ENCODE results near the gene SAMD14.

Gene SAMD14

GRCh38 chr17:50113624-50114320, 16.2 kb downstream of the SAMD14 start:
- DNase-seq (ENCODE audit: low read depth in 2 of 2): no peak

DNA sequence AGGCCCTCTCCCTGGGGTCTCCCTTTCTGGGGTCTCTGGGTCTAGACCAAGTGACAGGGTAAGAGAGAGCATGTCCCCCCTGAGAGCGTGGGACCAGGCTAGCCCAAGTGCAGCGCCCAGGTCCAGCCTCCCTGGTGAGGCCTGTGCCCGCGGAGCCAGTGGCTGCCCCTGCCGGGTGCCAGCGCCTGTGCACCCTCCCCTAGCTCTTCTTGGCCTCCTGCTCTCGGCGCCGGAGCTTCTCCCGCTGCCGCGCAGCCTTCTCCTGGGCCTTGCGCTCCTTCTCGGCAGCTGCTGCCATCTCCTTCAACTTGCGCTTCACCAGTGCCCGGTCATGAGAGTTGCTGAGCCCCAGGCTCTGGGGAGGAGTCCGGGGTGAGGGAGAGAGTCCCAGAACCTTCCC, 17.3 kb downstream of the SAMD14 start:
- DNase-seq (ENCODE audit: low read depth in 2 of 2): no peak

GRCh38 chr17:50111673-50112655, 18.0 kb downstream of the SAMD14 start:
- no peak for DNase-seq (ENCODE audit: low read depth in 2 of 2)

DNA sequence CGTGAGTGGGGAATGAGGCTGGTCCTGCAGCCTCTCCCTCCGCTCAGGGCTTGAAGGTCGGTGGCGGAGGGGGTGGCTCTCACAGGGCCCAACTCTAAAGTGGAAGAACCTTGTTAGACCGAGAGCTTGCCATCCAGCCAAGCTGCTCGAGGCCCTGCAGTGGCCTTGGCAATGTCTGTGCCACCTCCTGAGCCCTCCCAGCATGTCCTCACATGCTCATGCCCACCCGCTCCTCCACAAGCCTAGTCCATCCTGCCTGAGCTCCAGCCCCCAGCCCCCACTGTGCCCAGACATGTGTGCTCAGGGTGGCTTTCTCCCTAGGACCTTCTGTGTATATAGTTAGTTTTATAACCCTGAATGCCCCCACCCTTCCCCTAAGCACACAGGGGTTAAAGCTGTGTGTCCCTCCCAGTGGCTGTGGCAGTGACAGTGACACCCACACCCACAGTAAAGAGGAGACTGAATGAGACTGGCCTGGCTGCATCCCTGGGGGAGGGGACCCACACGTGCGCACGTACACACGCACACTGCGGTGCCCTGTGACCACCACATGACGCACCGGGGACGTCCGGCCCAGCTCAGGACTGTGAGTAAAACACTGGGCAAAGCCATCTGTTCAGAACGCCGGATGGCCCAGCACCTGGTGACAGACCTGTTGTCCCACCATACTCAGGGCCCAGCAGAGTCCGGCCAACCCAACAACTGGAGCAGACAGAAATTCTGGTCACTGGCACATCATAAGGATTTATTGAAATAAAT, 19.2 kb downstream of the SAMD14 start:
- no peak for DNase-seq (ENCODE audit: low read depth in 2 of 2)

DNA sequence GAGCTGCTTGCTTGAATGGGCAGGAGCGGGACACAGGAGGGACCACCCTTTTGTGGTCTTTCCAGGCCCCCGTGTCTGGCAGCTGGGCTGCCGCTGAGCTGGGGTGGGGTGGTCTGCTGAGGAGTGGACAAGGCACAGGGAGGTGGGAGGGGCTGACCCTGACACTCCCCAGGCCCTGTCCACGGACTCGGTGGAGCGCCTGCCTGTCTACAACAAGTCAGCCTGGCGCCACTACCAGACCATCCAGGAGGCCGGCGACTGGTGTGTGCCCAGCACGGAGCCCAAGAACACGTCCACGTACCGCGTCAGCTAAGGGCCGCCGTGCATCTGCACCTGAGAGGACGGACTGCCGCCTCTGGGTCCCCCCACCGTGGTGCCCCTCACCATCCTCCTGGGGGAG, 20.2 kb downstream of the SAMD14 start:
- DNase-seq (ENCODE audit: low read depth in 2 of 2): no peak

DNA sequence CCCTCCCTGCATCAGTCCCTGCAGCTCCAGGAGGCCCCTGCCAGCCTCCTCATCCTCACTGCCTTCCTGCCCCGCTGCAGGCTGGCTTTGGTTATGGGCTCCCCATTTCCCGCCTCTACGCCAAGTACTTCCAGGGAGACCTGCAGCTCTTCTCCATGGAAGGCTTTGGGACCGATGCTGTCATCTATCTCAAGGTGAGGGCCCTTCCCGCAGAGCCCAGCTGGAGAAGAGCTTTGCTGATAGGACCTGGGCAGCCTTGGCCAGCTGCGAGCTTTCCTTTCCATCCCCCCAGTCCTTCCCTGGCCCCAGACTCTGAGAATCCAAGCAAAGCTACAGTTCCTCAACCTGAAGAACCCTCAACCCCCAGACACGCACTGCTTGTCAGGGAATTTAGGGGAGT, 20.8 kb downstream of the SAMD14 start:
- DNase-seq (ENCODE audit: low read depth in 2 of 2): no peak

DNA sequence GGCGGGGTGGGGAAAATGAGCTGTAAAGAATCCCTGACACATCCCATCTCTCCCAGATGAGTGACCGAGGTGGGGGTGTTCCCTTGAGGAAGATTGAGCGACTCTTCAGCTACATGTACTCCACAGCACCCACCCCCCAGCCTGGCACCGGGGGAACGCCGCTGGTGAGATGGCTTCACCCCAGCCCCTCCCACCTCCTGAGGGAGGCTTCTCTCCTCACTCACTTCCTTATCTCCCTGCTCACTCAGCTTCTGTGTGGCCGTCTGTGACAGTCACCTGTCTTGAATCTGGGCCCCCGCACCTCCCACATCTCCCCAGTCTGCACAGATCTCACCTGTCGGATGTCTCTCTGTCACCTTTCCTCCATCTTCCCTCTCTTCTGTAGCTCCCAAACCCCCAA, 21.4 kb downstream of the SAMD14 start:
- no peak for DNase-seq (ENCODE audit: low read depth in 2 of 2)

GRCh38 chr17:50107790-50108414, 22.1 kb downstream of the SAMD14 start:
- DNase-seq (ENCODE audit: low read depth in 2 of 2): no peak

DNA sequence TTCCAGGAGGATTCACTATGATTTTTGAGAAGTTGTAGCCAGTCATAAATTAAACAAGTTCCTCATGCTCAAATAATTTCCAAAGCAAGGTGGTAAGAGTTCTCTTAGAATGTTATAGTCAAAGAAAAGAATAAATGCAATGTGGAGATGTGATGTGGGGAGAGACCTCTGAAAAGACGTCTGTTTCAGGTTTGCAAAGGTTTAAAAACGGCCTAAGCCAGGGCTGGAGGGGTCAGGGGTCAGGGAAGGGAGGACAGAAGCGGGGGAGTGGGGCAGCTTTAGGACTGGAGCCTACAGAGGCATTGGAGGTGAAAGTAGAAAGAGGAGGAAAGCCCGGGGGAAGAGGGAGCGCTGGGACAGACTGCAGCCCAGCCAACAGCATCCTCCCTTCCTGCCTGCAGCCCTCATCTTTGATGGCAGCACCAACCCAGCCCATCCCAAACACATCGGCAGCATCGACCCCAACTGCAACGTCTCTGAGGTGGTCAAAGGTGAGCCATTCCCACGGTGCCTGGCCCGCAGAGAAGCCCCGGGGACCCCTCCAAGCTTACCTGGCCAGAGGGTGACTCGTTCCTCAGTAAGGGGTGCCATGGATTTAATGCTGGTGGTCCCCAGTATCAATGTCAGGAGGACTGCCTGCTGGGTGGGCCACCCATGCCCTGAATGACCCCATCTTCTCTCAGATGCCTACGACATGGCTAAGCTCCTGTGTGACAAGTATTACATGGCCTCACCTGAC, 23.4 kb downstream of the SAMD14 start:
- DNase-seq (ENCODE audit: low read depth in 2 of 2): no peak

DNA sequence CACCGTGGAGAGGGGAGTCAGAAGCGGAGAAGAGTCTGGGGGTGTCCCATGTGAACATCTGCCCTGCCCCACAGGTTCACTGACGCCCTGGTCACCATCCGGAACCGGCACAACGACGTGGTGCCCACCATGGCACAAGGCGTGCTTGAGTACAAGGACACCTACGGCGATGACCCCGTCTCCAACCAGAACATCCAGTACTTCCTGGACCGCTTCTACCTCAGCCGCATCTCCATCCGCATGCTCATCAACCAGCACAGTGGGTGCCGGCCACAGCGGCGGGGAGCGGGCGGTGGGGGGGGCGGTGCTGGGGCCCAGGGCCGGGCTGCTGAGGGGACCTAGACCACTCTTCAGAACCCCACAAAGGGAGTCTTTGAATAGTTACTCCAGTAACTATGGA, 24.1 kb downstream of the SAMD14 start:
- DNase-seq (ENCODE audit: low read depth in 2 of 2): no peak

GRCh38 chr17:50103941-50104340, 26.0 kb downstream of the SAMD14 start:
- no peak for DNase-seq (ENCODE audit: low read depth in 2 of 2)

DNA sequence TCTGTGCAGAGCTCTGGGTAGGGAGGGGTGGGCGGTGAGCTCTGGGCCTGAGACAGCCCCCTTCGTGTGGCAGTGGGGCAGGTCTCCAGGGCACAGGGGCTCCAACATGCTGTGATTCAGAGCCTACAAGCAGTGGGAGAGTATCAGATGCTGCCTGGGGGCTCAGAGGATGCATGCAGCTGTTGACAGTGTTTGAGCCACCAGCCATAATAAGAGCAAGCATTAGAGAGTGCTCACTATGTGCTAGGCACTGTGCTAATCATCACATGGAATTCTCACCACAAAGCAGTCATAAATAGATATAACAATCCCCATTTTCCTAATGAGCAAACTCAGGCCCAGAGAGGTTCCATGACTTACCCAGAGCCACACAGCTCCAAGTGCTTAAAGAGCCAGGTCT, 26.7 kb downstream of the SAMD14 start:
- DNase-seq (ENCODE audit: low read depth in 2 of 2): no peak

GRCh38 chr17:50102164-50102991, 27.6 kb downstream of the SAMD14 start:
- DNase-seq (ENCODE audit: low read depth in 2 of 2): no peak

DNA sequence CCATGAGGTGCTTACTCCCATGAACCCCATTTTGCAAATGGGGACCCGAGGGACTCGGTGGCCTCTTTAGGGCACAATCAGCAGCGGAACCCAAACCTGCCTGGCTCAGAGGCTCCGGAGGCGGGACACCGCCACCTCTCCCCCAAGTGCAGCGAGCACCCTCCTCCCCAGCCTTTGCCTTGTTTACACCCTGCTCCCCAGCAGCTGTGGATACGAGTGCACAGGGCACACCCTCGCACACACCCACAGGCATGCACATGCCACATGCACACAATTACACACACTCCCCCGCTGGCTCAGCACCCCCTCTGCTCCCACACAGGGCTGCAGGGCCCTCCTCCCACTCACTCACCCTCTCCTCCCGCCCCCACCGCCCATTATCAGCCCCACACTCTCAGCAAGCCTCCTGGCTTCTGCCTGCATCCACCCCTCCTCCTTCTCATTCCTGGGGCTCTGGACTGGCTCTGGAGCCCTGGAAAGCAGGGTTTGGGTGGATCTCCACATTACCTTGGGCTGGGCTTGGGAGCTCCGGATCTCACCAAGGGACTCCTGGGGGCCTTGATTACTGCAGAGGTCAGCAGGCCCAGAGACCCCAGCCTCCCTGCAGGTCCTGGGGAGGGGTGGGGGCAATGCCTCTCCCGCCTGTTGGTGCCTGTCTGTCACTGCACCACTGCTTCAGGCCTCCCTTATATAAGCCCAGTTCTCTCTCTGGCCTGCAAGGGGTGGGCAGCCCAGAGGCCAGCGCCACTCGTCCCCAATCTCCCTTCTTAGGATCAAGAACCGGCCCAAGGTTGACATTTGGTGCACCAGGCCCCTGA, 28.4 kb downstream of the SAMD14 start:
- no peak for DNase-seq (ENCODE audit: low read depth in 2 of 2)

- no peak for DNase-seq (ENCODE audit: low read depth in 2 of 2)
Observed at GRCh38 chr17:50100921-50101345, 29.0 kb downstream of the SAMD14 start.

- DNase-seq (ENCODE audit: low read depth in 2 of 2): no peak
Observed at GRCh38 chr17:50100480-50100883, 29.5 kb downstream of the SAMD14 start.

DNA sequence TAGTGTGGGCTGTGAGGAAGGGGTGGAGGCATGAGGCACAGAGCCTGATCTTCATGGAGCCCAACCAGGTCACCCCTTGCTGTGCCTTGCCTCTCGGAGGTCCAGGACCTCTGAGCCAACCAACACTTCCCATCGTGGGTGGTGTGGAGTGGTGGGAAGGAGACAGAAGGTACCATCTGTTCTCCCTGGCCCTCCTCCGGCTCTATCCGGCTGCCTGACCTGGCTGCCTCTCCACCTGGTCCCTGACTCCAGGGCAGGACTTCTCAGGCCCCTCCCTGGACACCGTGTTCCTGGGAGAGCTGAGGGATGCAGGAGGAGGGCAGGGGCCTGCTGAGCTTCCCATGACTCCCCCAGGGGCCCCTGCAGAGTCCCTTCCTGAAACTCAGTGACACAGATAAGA, 31.0 kb downstream of the SAMD14 start:
- DNase-seq (ENCODE audit: low read depth in 2 of 2): no peak

DNA sequence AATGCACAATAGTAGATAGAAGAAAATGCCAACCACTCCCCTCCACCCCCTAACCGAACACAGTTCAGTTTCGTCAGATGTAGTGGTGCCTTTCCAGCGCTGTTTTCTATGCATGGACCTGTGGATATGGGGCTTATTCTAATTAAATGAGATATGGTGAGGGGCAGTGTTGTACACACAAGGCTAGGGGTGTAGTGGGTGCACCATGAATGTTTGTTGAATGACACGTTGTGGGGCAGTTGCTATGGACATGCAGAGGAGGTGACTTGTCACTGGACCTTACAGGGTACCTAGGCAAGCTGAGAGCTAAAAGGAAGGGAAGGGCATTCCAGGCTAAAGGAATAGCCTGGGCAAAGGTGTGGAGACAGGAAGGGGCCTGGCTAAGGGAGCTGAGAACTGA, 31.4 kb downstream of the SAMD14 start:
- no peak for DNase-seq (ENCODE audit: low read depth in 2 of 2)

DNA sequence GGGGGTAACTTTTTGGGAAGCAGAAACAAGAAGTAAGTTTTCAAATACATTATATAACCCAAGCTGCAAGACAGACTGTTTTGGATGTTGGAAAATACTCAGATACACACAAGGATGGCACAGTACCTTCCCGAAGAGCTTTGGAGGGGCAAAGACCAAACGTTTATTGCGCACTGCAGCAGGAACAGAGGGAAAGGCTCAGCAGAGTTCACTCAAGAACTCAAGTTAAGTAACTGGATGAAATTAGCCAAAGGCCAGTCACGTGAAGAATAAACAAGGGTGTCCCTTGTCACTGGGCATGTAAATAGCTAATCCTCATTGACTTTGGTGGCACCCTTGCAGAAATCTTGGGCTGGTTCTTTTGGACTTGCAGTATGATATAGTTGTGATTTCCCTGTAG, 32.0 kb downstream of the SAMD14 start:
- DNase-seq (ENCODE audit: low read depth in 2 of 2): no peak
